ENCODE results near the gene DAND5.
A peak's percentile ranks its signal among the peaks of the same experiment; 100 is the strongest.
"Not testable (repeated sequence)": the region's sequence is repeated elsewhere in the genome, so short reads cannot be mapped to it uniquely, and the experiment has no call there.

Gene DAND5

GRCh38 chr19:12970070-12970820 is 869 bp downstream of the DAND5 start:
- no peak for DNase-seq

DNA sequence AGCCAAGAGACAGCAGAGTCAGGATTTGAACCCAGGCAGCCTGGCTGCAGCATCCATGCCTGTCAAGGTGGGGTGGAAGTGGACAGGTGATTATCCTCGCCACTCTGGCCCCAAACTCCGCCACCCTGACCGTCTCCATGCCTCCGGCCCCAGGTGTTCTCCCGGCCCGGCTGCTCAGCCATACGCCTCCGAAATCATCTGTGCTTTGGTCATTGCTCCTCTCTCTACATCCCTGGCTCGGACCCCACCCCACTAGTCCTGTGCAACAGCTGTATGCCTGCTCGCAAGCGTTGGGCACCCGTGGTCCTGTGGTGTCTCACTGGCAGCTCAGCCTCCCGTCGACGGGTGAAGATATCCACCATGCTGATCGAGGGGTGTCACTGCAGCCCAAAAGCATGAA is 3.9 kb downstream of the DAND5 start:
- no peak for DNase-seq

- DNase-seq, result no peak
These were observed 5.2 kb downstream of the DAND5 start for GRCh38 chr19:12974301-12975220.

GRCh38 chr19:12975221-12975741 is 5.9 kb downstream of the DAND5 start:
- no peak for DNase-seq

DNA sequence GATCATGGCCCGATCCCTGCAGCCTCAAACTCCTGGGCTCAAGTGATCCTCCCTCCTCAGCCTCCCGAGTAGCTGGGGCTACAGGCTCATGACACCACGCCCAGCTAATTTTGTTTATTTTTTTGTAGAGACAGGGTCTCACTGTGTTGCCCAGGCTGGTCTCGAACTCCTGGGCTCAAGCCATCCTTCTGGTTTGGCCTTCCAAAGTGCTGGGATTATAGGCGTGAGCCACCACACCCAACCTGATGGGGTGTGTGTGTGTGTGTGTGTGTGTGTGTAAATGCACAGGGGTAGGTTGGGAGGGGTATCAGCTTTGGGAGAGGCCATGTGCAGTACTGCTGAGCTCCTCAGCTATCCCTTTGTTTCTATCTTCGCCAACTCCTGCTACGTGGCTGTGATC is 6.7 kb downstream of the DAND5 start:
- not testable (repeated sequence) for DNase-seq

- DNase-seq, result no peak
These were observed 10.6 kb downstream of the DAND5 start for GRCh38 chr19:12979974-12980373.

DNA sequence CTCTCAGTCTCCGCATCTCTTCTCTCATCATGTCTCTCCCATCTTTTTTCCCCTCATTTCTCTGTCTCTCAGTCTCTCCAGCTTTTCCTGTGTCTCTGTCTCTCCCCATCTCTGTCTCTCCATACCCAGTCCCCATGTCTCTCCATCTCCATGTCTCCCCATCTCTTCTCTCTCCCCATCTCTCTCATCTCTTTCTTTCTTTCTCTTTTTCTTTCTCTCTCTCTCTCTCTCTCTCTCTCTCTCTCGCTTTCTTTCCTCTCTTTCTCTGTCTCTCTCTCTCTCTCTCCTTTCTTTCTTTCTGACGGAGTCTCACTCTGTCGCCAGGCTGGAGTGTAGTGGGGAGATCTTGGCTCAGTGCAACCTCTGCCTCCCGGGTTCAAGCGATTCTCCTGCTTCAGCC is 13.3 kb downstream of the DAND5 start:
- no peak for DNase-seq

DNA sequence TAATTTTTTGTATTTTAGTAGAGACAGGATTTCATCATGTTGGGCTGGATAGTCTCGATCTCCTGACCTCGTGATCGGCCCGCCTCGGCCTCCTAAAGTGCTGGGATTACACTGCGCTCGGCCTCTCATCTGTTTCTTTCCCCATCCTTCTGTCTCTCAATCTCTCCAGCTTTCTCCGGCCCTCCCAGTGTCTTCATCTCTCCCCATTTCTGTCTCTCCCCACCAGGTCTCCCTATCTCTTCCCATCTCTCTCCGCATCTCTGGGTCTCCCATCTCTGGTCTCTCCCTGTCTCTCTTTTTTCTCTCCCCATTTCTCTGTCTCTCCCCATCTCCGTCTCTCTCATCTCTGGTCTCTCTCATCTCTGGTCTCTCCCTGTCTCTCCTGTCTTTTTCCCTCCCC is 13.7 kb downstream of the DAND5 start:
- DNase-seq, result no peak

DNA sequence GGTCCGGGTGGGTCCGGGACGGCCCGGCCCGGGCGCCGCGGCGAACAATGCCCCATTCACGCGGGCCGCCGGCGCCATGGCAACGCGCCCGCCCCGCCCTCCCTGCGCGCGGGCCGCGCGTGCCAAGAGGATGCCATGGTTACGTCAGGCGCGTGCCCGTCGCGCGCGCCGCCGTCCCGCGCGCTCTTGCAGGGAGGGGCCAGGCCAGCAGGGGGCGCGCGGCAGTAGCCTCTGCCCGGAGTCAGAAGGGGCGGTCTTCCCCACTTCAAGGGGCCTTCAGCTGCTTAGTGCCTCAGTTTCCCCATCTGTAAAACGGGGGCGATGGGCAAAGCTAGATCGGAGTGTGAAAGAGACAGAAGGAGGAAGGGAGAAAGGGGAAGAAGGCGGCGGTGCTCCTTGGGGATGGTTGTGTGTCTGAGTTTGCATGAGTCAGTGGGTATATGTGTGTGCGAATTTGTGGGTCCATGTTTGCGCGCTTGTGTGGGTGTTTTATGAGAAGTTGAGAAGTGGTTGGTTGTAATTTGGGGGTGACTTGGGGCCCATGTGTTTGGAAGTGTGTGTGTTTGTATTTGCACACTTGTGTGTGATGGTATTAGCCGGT is 14.3 kb downstream of the DAND5 start:
- DNase-seq, result peak; percentile 83

- DNase-seq, result no peak
These were observed 14.8 kb downstream of the DAND5 start for GRCh38 chr19:12984143-12984627.

DNA sequence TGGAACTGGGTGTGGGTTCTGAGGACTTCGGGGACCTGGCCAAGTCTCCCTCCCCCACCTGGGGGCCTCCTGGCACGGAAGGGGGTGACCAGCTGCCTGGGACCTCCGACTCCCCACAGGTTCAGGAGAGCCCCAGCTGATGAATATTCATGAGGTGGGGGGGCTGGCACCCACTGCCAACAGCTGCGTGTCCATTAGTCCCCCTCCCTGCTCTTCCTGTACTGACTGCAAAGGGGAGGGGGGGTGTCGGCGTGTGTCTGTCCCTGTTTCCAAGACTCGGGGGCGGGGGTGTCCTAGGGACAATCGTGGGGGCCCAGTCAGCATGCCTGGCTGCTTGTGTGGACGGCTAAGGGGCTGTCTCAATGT is 15.3 kb downstream of the DAND5 start:
- no peak for DNase-seq

- no peak for DNase-seq
These were observed 15.8 kb downstream of the DAND5 start for GRCh38 chr19:12985049-12985776.

DNA sequence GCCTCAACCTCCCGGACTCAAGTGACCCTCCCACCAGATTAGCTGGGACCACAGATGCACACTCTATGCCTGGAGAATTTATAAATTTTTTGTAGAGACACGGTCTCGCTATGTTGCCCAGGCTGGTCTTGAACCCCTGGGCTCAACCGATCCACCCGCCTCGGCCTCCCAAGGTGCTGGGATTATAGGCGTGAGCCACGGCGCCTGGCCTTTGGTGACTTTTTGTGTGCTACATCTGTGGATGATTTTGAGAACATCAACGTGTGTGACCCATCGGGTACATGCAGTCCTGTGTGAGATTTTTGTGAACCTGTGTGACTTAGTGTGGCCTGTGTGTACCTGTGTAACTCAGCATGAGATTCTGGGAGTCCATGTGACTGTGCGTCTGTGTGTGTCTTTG is 17.4 kb downstream of the DAND5 start:
- DNase-seq, result no peak

DNA sequence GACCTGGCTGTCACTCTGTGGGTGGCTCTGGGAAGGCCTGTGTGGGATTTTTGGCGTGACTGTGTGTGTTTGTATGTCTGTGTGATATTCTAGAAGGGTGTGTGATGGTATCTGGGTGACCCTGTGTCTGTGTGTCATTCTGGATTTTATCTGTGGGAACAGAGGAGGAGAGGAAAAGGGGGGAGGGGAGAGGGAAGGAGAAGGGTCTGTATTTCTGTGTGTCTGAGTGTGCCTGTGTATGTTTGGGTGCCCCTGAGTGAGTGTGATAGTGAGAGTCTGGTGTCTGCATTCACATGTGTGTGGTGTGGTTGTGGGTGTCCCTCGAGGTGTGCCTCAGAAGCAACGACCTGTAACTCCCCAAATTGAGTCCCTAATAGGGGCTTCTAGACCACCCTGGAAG is 17.8 kb downstream of the DAND5 start:
- DNase-seq, result no peak

- DNase-seq, result no peak
These were observed 18.4 kb downstream of the DAND5 start for GRCh38 chr19:12987781-12988180.

GRCh38 chr19:12990431-12990830 is 21.1 kb downstream of the DAND5 start:
- no peak for DNase-seq

DNA sequence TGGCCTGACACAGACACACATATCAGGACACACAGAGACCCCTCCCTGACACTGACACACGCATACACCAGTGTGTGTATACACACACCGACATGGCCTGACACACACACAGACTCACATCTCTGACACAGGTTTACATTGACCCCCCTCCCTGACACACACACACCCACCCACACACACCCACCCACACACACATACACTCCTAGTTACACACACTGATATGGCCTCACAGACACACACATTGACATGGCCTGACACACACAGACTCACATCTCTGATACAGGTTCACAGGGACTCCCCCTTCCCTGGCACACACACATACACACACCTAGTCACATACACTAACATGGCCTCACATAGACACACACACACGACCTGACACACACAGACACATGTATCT is 21.5 kb downstream of the DAND5 start:
- DNase-seq, result no peak

DNA sequence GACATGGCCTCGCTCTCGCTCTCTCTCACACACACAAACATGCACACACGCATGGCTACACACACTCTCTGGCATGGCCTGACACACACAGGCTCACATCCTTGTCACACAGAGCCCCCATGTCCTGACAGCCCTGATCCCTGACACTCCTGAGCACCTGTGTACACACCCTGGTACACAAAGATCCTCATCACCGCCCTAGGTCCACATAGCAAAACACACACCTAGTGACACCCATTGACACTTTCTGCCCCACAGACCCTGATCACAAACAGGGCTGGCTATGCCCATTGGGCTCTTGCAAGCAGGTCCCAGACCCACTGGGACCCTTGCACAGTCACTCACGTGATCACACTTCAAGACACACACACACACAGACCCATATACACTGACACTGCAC is 21.9 kb downstream of the DAND5 start:
- no peak for DNase-seq

DNA sequence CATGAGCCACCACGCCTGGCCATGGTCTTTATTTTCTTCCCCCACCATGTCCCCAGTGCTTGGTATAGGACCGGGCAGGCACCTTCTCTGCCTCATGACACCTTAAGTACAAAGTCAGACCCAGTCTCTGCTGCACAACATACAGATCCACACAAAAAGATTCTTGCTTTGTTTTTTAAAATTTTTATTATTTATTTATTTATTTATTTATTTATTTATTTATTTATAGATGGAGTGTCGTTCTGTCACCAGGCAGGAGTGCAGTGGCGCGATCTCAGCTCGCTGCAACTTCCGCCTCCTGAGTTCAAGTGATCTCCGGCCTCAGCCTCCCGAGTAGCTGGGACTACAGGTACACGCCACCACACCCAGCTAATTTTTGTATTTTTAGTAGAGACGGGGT is 23.4 kb downstream of the DAND5 start:
- DNase-seq, result no peak

DNA sequence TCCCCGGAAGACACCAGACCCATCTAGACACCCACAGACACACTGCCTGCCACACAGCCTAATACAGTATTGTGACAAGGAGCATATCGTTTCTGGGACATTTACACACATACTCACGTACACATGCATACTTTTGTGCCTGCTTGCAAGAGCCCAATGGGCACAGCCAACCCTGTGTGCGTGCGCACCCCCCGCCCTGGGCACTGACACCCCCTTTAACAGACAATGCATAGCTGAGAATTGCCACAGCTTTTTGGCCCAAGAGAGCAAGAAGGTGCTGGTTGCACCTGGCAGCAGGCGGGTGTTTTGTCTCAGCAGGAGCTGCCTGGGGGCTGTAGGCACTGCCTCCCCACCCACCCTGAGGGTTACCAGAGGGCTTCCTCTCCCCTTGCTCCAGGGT is 24.2 kb downstream of the DAND5 start:
- no peak for DNase-seq

DNA sequence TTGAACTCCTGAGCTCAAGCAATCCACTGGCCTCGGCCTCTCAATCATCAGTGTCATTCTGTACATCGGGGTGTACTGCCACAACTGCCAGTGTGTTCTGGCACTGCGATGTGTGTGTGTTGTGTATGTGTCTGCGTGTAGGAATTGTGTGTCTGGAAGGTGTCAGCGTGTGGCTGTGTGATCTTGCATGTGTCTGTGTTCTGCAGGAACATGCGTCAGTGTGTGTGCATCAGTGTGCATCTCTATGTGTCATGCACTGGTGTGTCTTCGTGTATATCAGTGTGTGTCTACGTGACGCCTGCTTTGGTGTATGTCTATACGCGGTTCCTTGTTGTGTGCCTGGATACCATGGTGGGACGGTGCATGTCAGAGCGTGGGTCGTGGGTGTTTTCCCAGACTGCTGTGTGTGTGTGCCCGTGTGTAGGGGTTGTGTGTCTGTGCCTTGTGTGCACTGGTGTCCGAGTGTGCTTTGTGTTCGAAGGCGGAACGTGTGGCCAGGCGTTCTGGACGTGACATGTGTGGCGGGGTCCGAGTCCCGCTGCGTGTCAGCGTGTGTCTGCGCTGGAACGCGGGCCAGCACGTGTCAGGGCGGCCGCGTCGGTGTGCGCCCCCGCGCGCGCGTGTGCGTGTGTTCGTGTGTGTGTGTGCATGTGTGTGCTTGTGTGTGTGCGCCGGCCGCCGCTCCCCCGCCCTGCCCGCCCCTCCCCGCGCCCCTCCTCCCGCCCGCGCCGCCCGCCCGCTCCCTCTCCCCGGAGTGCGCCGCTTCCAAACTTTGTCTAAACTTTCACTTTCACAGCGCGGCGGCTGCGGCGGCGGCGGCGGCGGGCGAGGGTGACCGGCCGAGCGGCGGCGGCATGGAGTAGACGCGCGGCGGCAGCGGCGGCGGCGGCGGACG is 25.6 kb downstream of the DAND5 start, which contains the start of gene NFIX:
Gene NFIX (plus strand): TSS at position 775 of the 895 bp plus-strand sequence. CDS start 363 bp downstream, outside the sequence.
- peak; percentile 69 for DNase-seq
